Effector memory CD4-positive, alpha-beta T cell (primary cell): ENCODE measurements around the gene ANKRD28.
A peak's percentile ranks its signal among the peaks of the same experiment; 100 is the strongest.

ENCODE experiments used
- DNase-seq, 3 donors: peaks; one replicate each; pipeline ENCODE4 v3.0.0-alpha.2; 2020
- H3K27ac ChIP-seq: 2 replicates; pipeline ENCODE4 v1.7.0; 2013; ENCODE audit warnings: mild to moderate bottlenecking, low read length, moderate library complexity; ENCODE audit not compliant: insufficient read depth, poor library complexity, severe bottlenecking
- H3K27me3 ChIP-seq: replicated peaks from 2 replicates; pipeline ENCODE4 v1.7.0; 2013; ENCODE audit warnings: mild to moderate bottlenecking, low read length; ENCODE audit not compliant: insufficient read depth, control insufficient read depth, poor library complexity, severe bottlenecking
- H3K36me3 ChIP-seq: 2 replicates; pipeline ENCODE4 v1.7.0; 2013; ENCODE audit warnings: mild to moderate bottlenecking, low read length, moderate library complexity; ENCODE audit not compliant: control insufficient read depth, insufficient read depth
- H3K4me1 ChIP-seq: 2 replicates; pipeline ENCODE4 v1.7.0; 2013; ENCODE audit warnings: low read length, mild to moderate bottlenecking; ENCODE audit not compliant: control insufficient read depth, insufficient read depth, poor library complexity, severe bottlenecking
- H3K4me3 ChIP-seq: 2 replicates; pipeline ENCODE4 v1.7.0; 2013; ENCODE audit warnings: low read length, low read depth, mild to moderate bottlenecking; ENCODE audit not compliant: insufficient read depth, poor library complexity, severe bottlenecking
- H3K9me3 ChIP-seq: 2 replicates; pipeline ENCODE4 v1.7.0; 2013; ENCODE audit warnings: mild to moderate bottlenecking, low read length, moderate library complexity; ENCODE audit not compliant: control insufficient read depth

Gene ANKRD28

GRCh38 chr3:15634671-15635070 is 163.1 kb downstream of the ANKRD28 start:
- H3K27ac ChIP-seq, result no peak overlapping the region
- peaks cover 15% of the 10 kb centered on the region for H3K4me1 ChIP-seq
- DNase-seq, result no peak
- H3K9me3 ChIP-seq, result no peaks in the 10 kb centered on the region
- H3K4me3 ChIP-seq, result no peak overlapping the region
- no peaks in the 10 kb centered on the region for H3K36me3 ChIP-seq
- no peaks in the 10 kb centered on the region for H3K27me3 ChIP-seq

- Histone ChIP-seq H3K4me1 (peaks cover 15% of the 10 kb centered on the region), H3K4me3 (no peak overlapping the region), H3K27ac (no peak overlapping the region), H3K9me3 (no peaks in the 10 kb centered on the region), H3K36me3 (no peaks in the 10 kb centered on the region), H3K27me3 (no peaks in the 10 kb centered on the region)
- no peak for DNase-seq
Measured at GRCh38 chr3:15633766-15634598, 163.8 kb downstream of the ANKRD28 start.

DNA sequence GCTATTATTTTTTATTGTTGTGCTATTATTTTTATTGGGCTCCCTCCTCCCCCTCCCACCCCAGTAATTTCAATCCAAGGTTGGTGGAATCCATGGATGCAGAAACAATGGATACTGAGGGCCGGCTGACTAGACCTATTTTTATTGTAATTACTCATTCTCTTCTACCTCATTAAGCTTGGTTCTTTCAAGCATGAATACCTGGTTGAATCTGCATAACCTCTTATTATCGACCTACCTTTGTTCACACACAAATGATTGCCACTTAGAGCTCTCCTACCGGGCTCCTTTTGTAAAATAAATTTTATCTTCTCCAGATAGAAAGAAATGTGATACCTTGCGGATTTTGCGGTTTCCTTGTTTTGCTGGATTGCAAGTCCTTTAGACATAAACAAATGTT is 164.6 kb downstream of the ANKRD28 start:
- H3K27me3 ChIP-seq, result no peaks in the 10 kb centered on the region
- H3K27ac ChIP-seq, result no peak overlapping the region
- peaks cover 15% of the 10 kb centered on the region for H3K4me1 ChIP-seq
- H3K9me3 ChIP-seq, result no peaks in the 10 kb centered on the region
- H3K36me3 ChIP-seq, result no peaks in the 10 kb centered on the region
- H3K4me3 ChIP-seq, result no peak overlapping the region
- DNase-seq, result no peak

DNA sequence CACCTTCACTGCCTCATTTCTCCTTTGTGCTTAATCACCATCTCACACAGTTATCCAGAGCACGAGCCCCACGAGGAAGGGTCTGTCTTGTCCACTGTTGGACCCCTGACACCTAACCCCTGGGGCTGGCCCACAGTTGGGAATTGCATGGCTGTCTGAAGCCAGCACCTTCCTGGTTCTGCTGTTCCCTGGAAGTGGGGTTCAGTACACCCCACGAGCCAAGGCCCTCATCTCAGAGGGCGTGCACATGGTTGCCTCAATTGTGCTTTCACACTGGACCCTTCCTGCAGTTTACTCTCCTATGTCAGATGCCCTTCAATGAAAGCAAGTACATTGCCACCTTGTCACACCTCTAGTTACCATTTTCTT is 165.6 kb downstream of the ANKRD28 start:
- H3K27ac ChIP-seq, result no peak overlapping the region
- no peaks in the 10 kb centered on the region for H3K36me3 ChIP-seq
- no peak overlapping the region for H3K4me3 ChIP-seq
- no peak for DNase-seq
- no peaks in the 10 kb centered on the region for H3K27me3 ChIP-seq
- H3K9me3 ChIP-seq, result no peaks in the 10 kb centered on the region
- H3K4me1 ChIP-seq, result peaks cover 13% of the 10 kb centered on the region

DNA sequence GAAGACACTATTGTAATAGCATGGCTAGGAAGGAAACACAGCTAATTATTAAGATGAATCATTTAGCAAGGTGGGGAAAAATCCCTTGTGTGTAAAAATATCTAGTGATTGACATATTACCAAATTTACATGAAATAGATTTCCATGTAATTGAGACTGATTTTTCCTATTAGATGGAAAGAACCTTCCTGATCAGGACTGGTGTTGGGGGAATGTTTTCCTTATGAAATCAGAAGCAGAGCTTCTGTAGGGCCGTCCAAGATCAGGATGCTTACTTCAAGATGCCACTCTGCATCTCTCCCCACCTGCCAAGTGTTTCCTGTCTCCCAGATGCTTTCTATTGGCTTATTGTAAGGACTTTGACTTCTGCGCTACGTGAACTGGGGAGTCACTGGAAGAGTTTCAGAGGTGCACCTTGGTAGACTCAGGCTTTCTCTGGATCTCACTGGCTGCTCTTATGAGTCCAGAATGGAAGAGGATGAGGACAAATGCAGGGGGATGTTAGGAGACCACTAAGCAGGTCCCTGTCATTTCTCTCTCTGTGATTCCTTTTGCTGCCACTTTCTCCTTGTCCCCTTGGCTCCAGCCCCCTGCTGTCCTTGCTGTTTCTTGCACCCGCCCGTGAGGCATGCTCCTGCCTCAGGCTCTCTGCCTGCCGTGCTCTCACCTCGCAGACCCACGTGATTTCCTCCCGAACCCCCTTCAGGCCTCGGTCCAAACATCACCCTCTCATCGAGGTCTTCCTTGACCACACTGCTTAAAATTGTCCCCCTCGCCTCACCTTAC is 166.2 kb downstream of the ANKRD28 start:
- H3K4me3 ChIP-seq, result no peak overlapping the region
- H3K27me3 ChIP-seq, result no peaks in the 10 kb centered on the region
- H3K36me3 ChIP-seq, result no peaks in the 10 kb centered on the region
- no peak overlapping the region for H3K27ac ChIP-seq
- H3K4me1 ChIP-seq, result peaks cover 8% of the 10 kb centered on the region
- no peak for DNase-seq
- H3K9me3 ChIP-seq, result no peaks in the 10 kb centered on the region

DNA sequence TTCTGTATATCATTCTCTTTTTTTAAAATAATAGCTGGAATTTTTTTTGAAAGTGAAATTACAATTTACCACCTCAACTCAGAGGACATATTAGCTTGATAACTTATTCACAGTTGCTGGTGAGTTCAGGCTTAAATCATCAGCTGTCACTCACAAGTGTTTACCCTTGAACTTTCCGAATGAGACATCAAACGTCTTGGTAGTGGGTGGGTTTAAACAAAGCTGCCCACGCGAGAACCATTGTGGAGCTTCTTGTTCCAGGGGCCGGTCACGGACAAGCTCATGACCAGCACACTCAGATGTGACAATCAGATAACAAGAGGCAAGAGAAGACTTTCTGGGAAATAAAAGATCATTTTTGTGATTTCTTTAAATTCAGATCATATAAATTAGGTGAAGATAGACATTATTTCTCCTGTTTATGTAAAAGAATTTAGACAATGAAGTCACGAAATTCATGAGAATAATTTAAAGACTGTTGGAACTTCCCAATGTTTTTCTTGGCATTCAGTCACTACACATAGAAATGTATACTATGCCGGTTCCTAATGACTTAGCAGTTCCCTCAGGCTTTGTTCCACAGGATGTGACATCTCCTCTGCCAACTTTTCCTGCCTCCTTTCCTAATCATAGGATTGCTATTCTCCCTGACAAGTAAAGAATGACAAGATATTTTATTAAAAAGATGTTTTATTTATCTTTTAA is 167.0 kb downstream of the ANKRD28 start:
- Histone ChIP-seq H3K27me3 (no peaks in the 10 kb centered on the region), H3K4me3 (peak overlapping the region; percentile 28), H3K4me1 (peaks cover under 1% of the 10 kb centered on the region), H3K9me3 (no peaks in the 10 kb centered on the region), H3K27ac (no peak overlapping the region), H3K36me3 (no peaks in the 10 kb centered on the region)
- no peak for DNase-seq

DNA sequence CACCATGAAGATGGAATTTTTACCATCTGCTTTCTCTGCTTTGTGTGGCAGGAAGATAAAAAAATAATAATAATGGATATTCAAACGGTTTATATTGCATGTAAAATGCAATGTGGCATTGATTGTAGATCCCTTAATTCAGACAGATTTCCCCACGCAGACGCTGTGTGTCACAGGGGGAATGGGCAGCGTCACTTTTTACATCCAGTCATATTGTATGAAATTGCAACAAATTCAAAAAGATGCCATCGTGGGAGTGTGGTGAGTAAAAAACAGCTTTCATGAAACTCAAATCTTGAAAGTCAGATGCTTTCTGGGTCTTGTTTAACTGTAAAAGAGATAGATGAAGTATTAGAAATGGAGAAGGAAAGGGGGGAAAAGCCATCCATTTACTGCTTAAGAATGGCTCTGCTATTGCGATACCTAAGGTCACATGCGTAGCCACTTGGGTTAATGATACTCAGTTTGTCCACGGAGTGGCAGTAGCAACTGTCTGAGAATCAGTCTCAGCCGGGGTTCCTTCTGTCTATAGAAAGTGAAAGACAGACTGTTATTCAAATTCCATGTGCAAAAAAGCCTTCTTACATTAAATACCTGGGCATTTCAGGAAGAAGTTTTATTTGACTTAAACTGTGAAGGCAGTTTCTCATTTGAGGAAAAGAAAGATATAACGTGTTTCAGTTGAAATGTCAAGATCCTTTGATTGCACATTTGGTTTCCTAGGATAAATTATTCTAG is 167.8 kb downstream of the ANKRD28 start:
- Histone ChIP-seq H3K4me1 (peaks cover 4% of the 10 kb centered on the region), H3K4me3 (peak overlapping the region; percentile 28), H3K36me3 (no peaks in the 10 kb centered on the region), H3K9me3 (no peaks in the 10 kb centered on the region), H3K27ac (no peak overlapping the region), H3K27me3 (no peaks in the 10 kb centered on the region)
- DNase-seq, result peak; percentile 26 to 51 (median 46)

DNA sequence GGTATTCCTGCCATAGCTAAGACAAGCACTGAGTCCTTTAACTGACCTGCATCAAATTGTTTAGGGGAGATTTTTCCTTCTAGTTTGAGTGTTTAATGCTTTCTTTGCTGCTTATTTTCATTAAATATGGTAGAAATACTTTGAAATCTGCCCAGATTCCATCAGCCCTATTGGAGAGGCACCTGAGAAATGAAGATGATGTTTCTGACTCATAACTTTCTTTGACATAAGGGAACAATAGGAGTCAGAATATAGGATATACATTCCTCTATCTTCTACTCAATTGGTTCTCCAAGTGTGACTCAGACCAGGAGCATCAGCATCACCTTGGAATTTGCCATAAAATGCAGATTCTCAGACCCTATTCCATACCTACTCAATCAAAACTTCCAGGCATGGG is 168.8 kb downstream of the ANKRD28 start:
- Histone ChIP-seq H3K36me3 (no peaks in the 10 kb centered on the region), H3K4me1 (peaks cover 14% of the 10 kb centered on the region), H3K9me3 (no peaks in the 10 kb centered on the region), H3K27me3 (no peaks in the 10 kb centered on the region), H3K27ac (no peak overlapping the region), H3K4me3 (no peak overlapping the region)
- no peak for DNase-seq

- H3K27ac ChIP-seq, result peak overlapping the region; percentile 65
- DNase-seq, result no peak
- no peaks in the 10 kb centered on the region for H3K36me3 ChIP-seq
- peaks cover 14% of the 10 kb centered on the region for H3K4me1 ChIP-seq
- peak overlapping the region; percentile 30 for H3K4me3 ChIP-seq
- no peaks in the 10 kb centered on the region for H3K27me3 ChIP-seq
- no peaks in the 10 kb centered on the region for H3K9me3 ChIP-seq
Measured at GRCh38 chr3:15623535-15624440, 174.0 kb downstream of the ANKRD28 start.
